IPS DF 4.7 (cell line): ENCODE measurements around the gene CXorf49B.

Experiments
- DNase-seq: peaks from one replicate; pipeline ENCODE4 v3.0.0-alpha.2; 2013; ENCODE audit warnings: low spot score; ENCODE audit errors: extremely low read depth

CXorf49B gene

GRCh38 chrX:71815121-71815905, 52.2 kb downstream of the CXorf49B start:
- no peak for DNase-seq

- no peak for DNase-seq
These were observed 52.7 kb downstream of the CXorf49B start for GRCh38 chrX:71815906-71816156.
